Measurements from ENCODE around the gene LBX1.

The LBX1 gene

GRCh38 chr10:101224910-101225823 is 4.1 kb downstream of the LBX1 start:
- no peak for DNase-seq

- DNase-seq = no peak
Observed at GRCh38 chr10:101224060-101224909, 5.0 kb downstream of the LBX1 start.

- no peak for DNase-seq
Observed at GRCh38 chr10:101223274-101224059, 5.8 kb downstream of the LBX1 start.

- DNase-seq = no peak
Observed at GRCh38 chr10:101222683-101223273, 6.5 kb downstream of the LBX1 start.

GRCh38 chr10:101221963-101222531 is 7.2 kb downstream of the LBX1 start:
- no peak for DNase-seq

GRCh38 chr10:101221549-101221948 is 7.7 kb downstream of the LBX1 start:
- DNase-seq = no peak

- no peak for DNase-seq
Observed at GRCh38 chr10:101219946-101220451, 9.3 kb downstream of the LBX1 start.

- DNase-seq = no peak
Observed at GRCh38 chr10:101219139-101219945, 9.9 kb downstream of the LBX1 start.

GRCh38 chr10:101218351-101219138 is 10.7 kb downstream of the LBX1 start:
- no peak for DNase-seq

GRCh38 chr10:101217450-101218281 is 11.6 kb downstream of the LBX1 start:
- no peak for DNase-seq

- no peak for DNase-seq
Observed at GRCh38 chr10:101217044-101217425, 12.2 kb downstream of the LBX1 start.

- DNase-seq = no peak
Observed at GRCh38 chr10:101216207-101217043, 12.8 kb downstream of the LBX1 start.

- no peak for DNase-seq
Observed at GRCh38 chr10:101215397-101216206, 13.7 kb downstream of the LBX1 start.

GRCh38 chr10:101214446-101215396 is 14.5 kb downstream of the LBX1 start:
- peak; percentile 69 for DNase-seq

GRCh38 chr10:101208543-101208942 is 20.7 kb downstream of the LBX1 start:
- no peak for DNase-seq

- no peak for DNase-seq
Observed at GRCh38 chr10:101207026-101207425, 22.2 kb downstream of the LBX1 start.

Data from activated T-cell treated with anti-CD3 and anti-CD28 coated beads for 4 hours (primary cell).